ENCODE measurements around the gene ACSBG1.

DNA sequence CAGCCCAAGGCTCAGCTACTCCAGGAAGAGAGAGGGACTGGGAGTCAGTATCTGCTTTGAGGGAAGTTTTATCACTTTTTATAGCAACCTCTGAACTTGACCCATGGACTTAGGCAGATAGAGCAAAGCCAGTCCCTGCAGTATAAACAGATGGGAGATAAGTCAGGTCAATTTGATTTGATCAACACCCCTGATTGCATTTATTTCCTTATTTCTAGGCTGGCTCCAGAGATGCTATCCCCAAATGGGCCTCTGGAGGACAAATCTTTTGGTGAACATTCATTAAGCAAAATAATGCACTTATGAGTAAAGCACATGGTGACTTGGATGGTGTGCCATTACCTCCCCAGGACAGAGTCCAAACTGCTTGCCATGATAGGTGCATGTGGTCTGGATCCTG is 94.1 kb downstream of the ACSBG1 start:
- TF ChIP-seq, protein P1, sequence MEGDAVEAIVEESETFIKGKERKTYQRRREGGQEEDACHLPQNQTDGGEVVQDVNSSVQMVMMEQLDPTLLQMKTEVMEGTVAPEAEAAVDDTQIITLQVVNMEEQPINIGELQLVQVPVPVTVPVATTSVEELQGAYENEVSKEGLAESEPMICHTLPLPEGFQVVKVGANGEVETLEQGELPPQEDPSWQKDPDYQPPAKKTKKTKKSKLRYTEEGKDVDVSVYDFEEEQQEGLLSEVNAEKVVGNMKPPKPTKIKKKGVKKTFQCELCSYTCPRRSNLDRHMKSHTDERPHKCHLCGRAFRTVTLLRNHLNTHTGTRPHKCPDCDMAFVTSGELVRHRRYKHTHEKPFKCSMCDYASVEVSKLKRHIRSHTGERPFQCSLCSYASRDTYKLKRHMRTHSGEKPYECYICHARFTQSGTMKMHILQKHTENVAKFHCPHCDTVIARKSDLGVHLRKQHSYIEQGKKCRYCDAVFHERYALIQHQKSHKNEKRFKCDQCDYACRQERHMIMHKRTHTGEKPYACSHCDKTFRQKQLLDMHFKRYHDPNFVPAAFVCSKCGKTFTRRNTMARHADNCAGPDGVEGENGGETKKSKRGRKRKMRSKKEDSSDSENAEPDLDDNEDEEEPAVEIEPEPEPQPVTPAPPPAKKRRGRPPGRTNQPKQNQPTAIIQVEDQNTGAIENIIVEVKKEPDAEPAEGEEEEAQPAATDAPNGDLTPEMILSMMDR (IDR thresholded peaks at IDR 0.05; ENCODE audit: insufficient read depth, low read length, poor library complexity, severe bottlenecking), result no peak
- TF ChIP-seq EZH2phosphoT487 (conservative IDR thresholded peaks at IDR 0.05; ENCODE audit: low read length), result no peak

Data from SU-DHL-6 (cell line).